Prostate gland (tissue), 2 donors: Measurements from ENCODE around the gene FBXO47.

ENCODE experiments used
- CTCF ChIP-seq, 4 experiments: fragments of 200-600 bp in 2 of 4; fragments of 450-650 bp in 2 of 4; sonication (generic) in 2 of 4; IDR thresholded peaks; 1 replicate in 3 of 4; 2 replicates in 1 of 4; pipeline ENCODE4 v1.5.1; 2016 to 2019; ENCODE audit warnings: antibody characterized with exemption in 4 of 4, mild to moderate bottlenecking in 2 of 4, moderate library complexity in 2 of 4
- POLR2A ChIP-seq: fragments of 450-650 bp; IDR thresholded peaks from one replicate; pipeline ENCODE4 v1.6.1; 2016; ENCODE audit warnings: antibody characterized with exemption, mild to moderate bottlenecking
- POLR2AphosphoS5 ChIP-seq: sonication (generic); formaldehyde crosslinking; IDR thresholded peaks from one replicate; pipeline ENCODE4 v1.6.1; 2017; ENCODE audit warnings: antibody characterized with exemption

GRCh38 chr17:38922538-38923297 is 44.5 kb downstream of the FBXO47 start:
- no peak for TF ChIP-seq CTCF (IDR thresholded peaks at IDR 0.05)
- TF ChIP-seq POLR2A = no peak
- no peak for TF ChIP-seq POLR2AphosphoS5
